K562 treated with DMSO at 1 percent for 12 hours (cell line): ENCODE measurements around the gene EIF4G2. TPM values are rescaled to one million over a fixed set of nuclear protein-coding genes. Genes with fewer than 3 reads are reported as not detected.

Source experiments
- total RNA-seq: library from RNA; unstranded; fragments of 300-600 nt; gene quantifications from 2 replicates; pipeline ENCODE4 v1.2.3, GENCODE V29; 2022; ENCODE audit not compliant: insufficient read depth

The EIF4G2 gene
- total RNA-seq, result 140 and 420 TPM in 2 replicates

GRCh38 chr11:10808553-10809372 lies at the start of gene EIF4G2:
Gene EIF4G2, minus strand, starts transcription at chr11:10808926.

GRCh38 chr11:10857709-10858438 lies 49.1 kb upstream of the EIF4G2 start, which contains the start of gene ZBED5:
Gene ZBED5, minus strand, starts transcription at chr11:10858053. Its CDS starts 3,108 bp downstream, at chr11:10854945.

GRCh38 chr11:10750838-10751580 lies 57.7 kb downstream of the EIF4G2 start, which contains the start of gene CTR9:
Gene CTR9, plus strand, starts transcription at chr11:10751246. Its CDS starts 167 bp downstream, at chr11:10751413.

Other genes with a start within 250 kb of the EIF4G2 start
- not detected in 2 replicates for gene LYVE1, start 240.3 kb downstream of the EIF4G2 start, total RNA-seq
- gene IRAG1, start 115.2 kb downstream of the EIF4G2 start, total RNA-seq, result 0.35 TPM in 1 of 2 replicates, not detected in the other
- 22.0 and 58.6 TPM in 2 replicates for gene CTR9, start 57.7 kb downstream of the EIF4G2 start, total RNA-seq
- gene ZBED5, start 49.1 kb upstream of the EIF4G2 start, total RNA-seq, result 15.9 and 35.8 TPM in 2 replicates